Upper lobe of left lung (tissue), 4 donors: ENCODE measurements around the gene MRTFB.

Experiments
- EP300 ChIP-seq, 4 donors: sonication (generic); formaldehyde crosslinking; IDR thresholded peaks; one replicate each; pipeline ENCODE4 v1.5.1; 2017; ENCODE audit warnings: antibody characterized with exemption in 4 of 4, control low read depth in 2 of 4
- POLR2A ChIP-seq, 4 donors: fragments of 450-650 bp; IDR thresholded peaks; one replicate each; pipeline ENCODE4 v1.5.1; 2016 to 2017; ENCODE audit warnings: antibody characterized with exemption in 4 of 4, mild to moderate bottlenecking in 2 of 4

- TF ChIP-seq EP300 (IDR thresholded peaks at IDR 0.05) (no peak), POLR2A (IDR thresholded peaks at IDR 0.05) (no peak)
These were observed 212.7 kb downstream of the MRTFB start for GRCh38 chr16:14283786-14284185.
